Endothelial cell of umbilical vein (primary cell): ENCODE data around the gene VIP. TPM values are rescaled to one million over a fixed set of nuclear protein-coding genes. Genes with fewer than 3 reads are reported as not detected.

Experiments used
- BruUV-seq: library from RNA; stranded (reverse); fragments of 400-500 nt; replicated peaks from 2 replicates; lab custom pipeline; 2021; lab: Mats Ljungman, UMichigan
- CTCF ChIA-PET: fragments of 300-600, 350-600 bp; sonication (Branson Sonifier 250); formaldehyde crosslinking; loops from one replicate; lab custom pipeline; 2021; ENCODE audit warnings: antibody characterized with exemption, inconsistent platforms; lab: Charles Lee
- POLR2A ChIA-PET: fragments of 300-600, 350-600 bp; sonication (Branson Sonifier 250); formaldehyde crosslinking; loops from one replicate; lab custom pipeline; 2021; ENCODE audit warnings: antibody characterized with exemption, inconsistent platforms; lab: Charles Lee
- DNase-seq: peaks from one replicate; pipeline ENCODE4 v3.0.0-alpha.2; 2011; ENCODE audit warnings: low read depth, low spot score
- FAIRE-seq: peaks from 2 replicates; lab custom pipeline; 2011; peaks lifted over from hg19 to GRCh38; lab: Jason Lieb, UNC
- H2AFZ ChIP-seq: 2 replicates; pipeline ENCODE4 v1.6.0; 2012; ENCODE audit warnings: low read depth, low read length, control low read depth, inconsistent platforms
- H3K27ac ChIP-seq: 2 replicates; pipeline ENCODE4 v1.5.1; 2011; ENCODE audit warnings: low read depth, mild to moderate bottlenecking, control low read depth, low read length, moderate library complexity; ENCODE audit not compliant: insufficient read depth
- H3K27me3 ChIP-seq, 2 experiments: 2 replicates each; pipeline versions ENCODE4 v1.6.0 to v1.6.1; 2011; ENCODE audit warnings: low read length in 2 of 2, mixed read lengths in 1 of 2; ENCODE audit not compliant: control insufficient read depth in 2 of 2, insufficient read depth in 2 of 2
- H3K36me3 ChIP-seq, 2 experiments: 2 replicates in 1 of 2; 3 replicates in 1 of 2; pipeline ENCODE4 v1.5.1; 2011; ENCODE audit warnings: low read length in 2 of 2, mild to moderate bottlenecking in 1 of 2, moderate library complexity in 1 of 2; ENCODE audit not compliant: control insufficient read depth in 2 of 2, insufficient read depth in 2 of 2; ENCODE audit errors: extremely low read depth in 1 of 2
- H3K4me1 ChIP-seq: 3 replicates; pipeline ENCODE4 v1.5.1; 2011; ENCODE audit warnings: mild to moderate bottlenecking, low read length; ENCODE audit not compliant: control insufficient read depth, insufficient read depth; ENCODE audit errors: extremely low read depth
- H3K4me2 ChIP-seq: 2 replicates; pipeline ENCODE4 v1.6.1; 2011; ENCODE audit warnings: low read length, control low read depth, mixed read lengths; ENCODE audit not compliant: insufficient read depth
- H3K4me3 ChIP-seq, 3 experiments: fragments of 200-600 bp in 1 of 3; sonication (generic), shearing (Covaris generic) in 1 of 3; replicated peaks in 1 of 3; 2 replicates each; pipeline ENCODE4 v1.5.1; 2011 to 2016; ENCODE audit warnings: control low read depth in 3 of 3, low read length in 3 of 3, mild to moderate bottlenecking in 2 of 3, inconsistent platforms in 1 of 3, low read depth in 1 of 3, moderate library complexity in 1 of 3; ENCODE audit not compliant: insufficient read depth in 1 of 3
- H3K79me2 ChIP-seq: 2 replicates; pipeline ENCODE4 v1.6.0; 2012; ENCODE audit warnings: low read length, inconsistent platforms; ENCODE audit not compliant: control insufficient read depth, insufficient read depth
- H3K9ac ChIP-seq: replicated peaks from 2 replicates; pipeline ENCODE3; 2011; ENCODE audit warnings: low read length, control low read depth; ENCODE audit not compliant: insufficient read depth; ENCODE audit errors: extremely low read depth
- H3K9me1 ChIP-seq: replicated peaks from 3 replicates; pipeline ENCODE4 v1.6.0; 2011; ENCODE audit warnings: mild to moderate bottlenecking, low read length; ENCODE audit not compliant: control insufficient read depth, insufficient read depth; ENCODE audit errors: extremely low read depth
- H3K9me3 ChIP-seq: replicated peaks from 2 replicates; pipeline ENCODE4 v1.5.1; 2012; ENCODE audit warnings: low read length, inconsistent platforms; ENCODE audit not compliant: control insufficient read depth, insufficient read depth
- H4K20me1 ChIP-seq: replicated peaks from 2 replicates; pipeline ENCODE3; 2011; ENCODE audit warnings: mild to moderate bottlenecking, low read length; ENCODE audit not compliant: control insufficient read depth, insufficient read depth; ENCODE audit errors: extremely low read depth
- EZH2 ChIP-seq: IDR thresholded peaks from 2 replicates; pipeline ENCODE4 v1.6.1; 2012; ENCODE audit warnings: borderline replicate concordance, low read depth, mild to moderate bottlenecking, moderate library complexity, low read length, inconsistent platforms; ENCODE audit not compliant: severe bottlenecking
- FOS ChIP-seq: IDR thresholded peaks from 2 replicates; pipeline ENCODE4 v1.6.1; 2011; ENCODE audit warnings: mild to moderate bottlenecking, low read length, moderate library complexity, borderline replicate concordance; ENCODE audit not compliant: insufficient read depth
- GATA2 ChIP-seq: IDR thresholded peaks from 2 replicates; pipeline ENCODE4 v1.7.0; 2011; ENCODE audit warnings: low read depth, mild to moderate bottlenecking, moderate library complexity, mixed read lengths, low read length; ENCODE audit not compliant: insufficient read length, insufficient read depth
- JUN ChIP-seq: IDR thresholded peaks from 2 replicates; pipeline ENCODE4 v1.6.1; 2011; ENCODE audit warnings: borderline replicate concordance, low read depth; ENCODE audit not compliant: insufficient read length, insufficient read depth
- MYC ChIP-seq: IDR thresholded peaks from one replicate; pipeline ENCODE4 v1.6.1; 2011; ENCODE audit warnings: mild to moderate bottlenecking, low read depth, low read length
- POLR2A ChIP-seq: IDR thresholded peaks from 2 replicates; pipeline ENCODE4 v1.6.1; 2012; ENCODE audit warnings: low read depth, mild to moderate bottlenecking, control low read depth, low read length
- POLR2AphosphoS5 ChIP-seq: IDR thresholded peaks from 2 replicates; pipeline ENCODE4 v1.6.1; 2012; ENCODE audit warnings: low read depth, mild to moderate bottlenecking, control low read depth, low read length, moderate library complexity; ENCODE audit not compliant: insufficient read depth
- dilution Hi-C: fragments of 300-500 bp; cut with MboI; formaldehyde crosslinking; loops from one replicate; pipeline ENCODE4 v1.15.0; 2019; ENCODE audit warnings: low sequenced_read_pairs; ENCODE audit not compliant: extremely low pct_ligation_motif_present
- intact Hi-C: fragments of 100-400 bp; cut with micrococcal nuclease; formaldehyde crosslinking; loops from one replicate; pipeline ENCODE4 v1.10.0; 2022
- polyA plus RNA-seq, 4 experiments: library from polyadenylated mRNA; depleted of rRNA in 3 of 4; stranded (reverse) in 3 of 4; unstranded in 1 of 4; fragments of >200 nt; gene quantifications; 2 replicates each; pipeline versions ENCODE4 v1.2.1 to v1.2.3, GENCODE V29; 2011 to 2012; ENCODE audit warnings: missing spikeins in 1 of 4
- total RNA-seq: library from RNA; stranded (reverse); gene quantifications from 2 replicates; pipeline ENCODE4 v1.2.3, GENCODE V29; 2021
- TF ChIP-seq, protein P1 (sequence below): IDR thresholded peaks from 2 replicates; pipeline ENCODE4 v1.6.1; 2011; ENCODE audit not compliant: insufficient read depth, insufficient read length
- TF ChIP-seq, protein P2 (sequence below), 2 donors: IDR thresholded peaks; 1 replicate in 1 of 2; 2 replicates in 1 of 2; pipeline ENCODE4 v1.5.1; 2011; ENCODE audit warnings: low read length in 2 of 2, mild to moderate bottlenecking in 2 of 2, moderate library complexity in 2 of 2, control low read depth in 1 of 2, inconsistent platforms in 1 of 2, low read depth in 1 of 2; ENCODE audit not compliant: insufficient read depth in 1 of 2; ENCODE audit errors: extremely low read depth in 1 of 2

The VIP gene
- total and polyA plus RNA-seq, 2 donors (not counting 3 experiments of a cell fraction or from before 2014, with no cell fraction given), result 0.70 to 2.0 TPM

DNA sequence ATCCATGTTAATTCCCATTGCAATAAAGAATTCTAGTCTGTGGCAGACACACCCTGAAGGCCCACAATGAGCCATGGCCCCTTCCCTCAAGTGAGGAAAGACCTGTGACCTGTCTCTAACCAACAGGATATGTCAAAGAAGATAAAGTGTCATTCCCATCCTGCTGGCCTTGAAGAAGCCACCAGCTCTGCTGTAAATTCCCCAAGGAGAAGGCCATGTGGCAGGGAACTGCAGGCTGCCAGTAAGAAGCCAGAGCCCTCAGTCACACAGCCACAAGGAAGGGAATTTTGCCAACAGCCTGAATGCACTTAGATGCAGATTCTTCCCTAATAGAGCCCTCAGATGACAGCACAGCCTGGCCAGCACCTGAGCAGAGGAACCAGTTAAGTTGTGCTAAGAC lies 24.8 kb downstream of the VIP start:
- TF ChIP-seq, protein P1, sequence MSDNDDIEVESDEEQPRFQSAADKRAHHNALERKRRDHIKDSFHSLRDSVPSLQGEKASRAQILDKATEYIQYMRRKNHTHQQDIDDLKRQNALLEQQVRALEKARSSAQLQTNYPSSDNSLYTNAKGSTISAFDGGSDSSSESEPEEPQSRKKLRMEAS, result no peak
- TF ChIP-seq, protein P2, sequence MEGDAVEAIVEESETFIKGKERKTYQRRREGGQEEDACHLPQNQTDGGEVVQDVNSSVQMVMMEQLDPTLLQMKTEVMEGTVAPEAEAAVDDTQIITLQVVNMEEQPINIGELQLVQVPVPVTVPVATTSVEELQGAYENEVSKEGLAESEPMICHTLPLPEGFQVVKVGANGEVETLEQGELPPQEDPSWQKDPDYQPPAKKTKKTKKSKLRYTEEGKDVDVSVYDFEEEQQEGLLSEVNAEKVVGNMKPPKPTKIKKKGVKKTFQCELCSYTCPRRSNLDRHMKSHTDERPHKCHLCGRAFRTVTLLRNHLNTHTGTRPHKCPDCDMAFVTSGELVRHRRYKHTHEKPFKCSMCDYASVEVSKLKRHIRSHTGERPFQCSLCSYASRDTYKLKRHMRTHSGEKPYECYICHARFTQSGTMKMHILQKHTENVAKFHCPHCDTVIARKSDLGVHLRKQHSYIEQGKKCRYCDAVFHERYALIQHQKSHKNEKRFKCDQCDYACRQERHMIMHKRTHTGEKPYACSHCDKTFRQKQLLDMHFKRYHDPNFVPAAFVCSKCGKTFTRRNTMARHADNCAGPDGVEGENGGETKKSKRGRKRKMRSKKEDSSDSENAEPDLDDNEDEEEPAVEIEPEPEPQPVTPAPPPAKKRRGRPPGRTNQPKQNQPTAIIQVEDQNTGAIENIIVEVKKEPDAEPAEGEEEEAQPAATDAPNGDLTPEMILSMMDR (IDR thresholded peaks at IDR 0.05; ENCODE audit: extremely low read depth in 1 of 2, insufficient read depth in 1 of 2, low read depth in 1 of 2, low read length in 2 of 2), result no peak
- TF ChIP-seq EZH2 (no peak), POLR2A (no peak), JUN (no peak)
- H3K4me3 ChIP-seq, result no peak overlapping the region
- POLR2A ChIA-PET, result no interaction called here
- no peaks in the 10 kb centered on the region for H3K9me1 ChIP-seq
- FAIRE-seq (no peak), DNase-seq (no peak)
- intact Hi-C loops, result no loop called here
- H2AFZ ChIP-seq, result no peak overlapping the region
- no peaks in the 10 kb centered on the region for H3K36me3 ChIP-seq
- H3K4me2 ChIP-seq, result no peak overlapping the region
- H3K79me2 ChIP-seq, result no peaks in the 10 kb centered on the region
- no peaks in the 10 kb centered on the region for H3K27me3 ChIP-seq
- BruUV-seq, result no TSS peak
- H3K27ac ChIP-seq, result no peak overlapping the region
- CTCF ChIA-PET, result no interaction called here
- no peaks in the 10 kb centered on the region for H3K4me1 ChIP-seq
- dilution Hi-C loops, result no loop called here
- no peaks in the 10 kb centered on the region for H3K9me3 ChIP-seq
- H3K9ac ChIP-seq, result no peak overlapping the region
- H4K20me1 ChIP-seq, result no peaks in the 10 kb centered on the region

DNA sequence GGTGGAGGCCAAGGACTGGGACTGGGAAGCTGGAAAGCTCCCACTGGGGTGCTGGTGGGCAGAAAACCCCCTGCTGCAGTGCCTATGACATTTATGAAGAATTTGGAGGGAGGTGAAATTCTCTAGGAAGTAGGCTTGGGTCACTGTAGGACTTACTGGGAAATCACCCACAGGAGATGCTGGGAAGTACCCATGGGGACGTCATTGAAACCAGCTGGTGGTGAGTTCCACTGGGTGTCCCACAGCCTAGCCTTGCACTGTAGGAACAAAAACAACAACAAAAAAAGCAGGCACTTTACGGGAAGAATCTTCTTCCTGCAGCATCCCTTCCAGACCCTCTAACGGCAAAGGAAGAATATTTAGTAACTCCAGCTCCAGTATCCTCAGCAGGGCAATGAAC lies 26.2 kb downstream of the VIP start:
- ChIA-PET CTCF (interaction anchor here (0.8 to 1.2 kb wide), 3 partner anchors 11 to 177 kb away, joined by 3 read pairs; no protein-coding TSS in a partner anchor), POLR2A (no interaction called here)
- TF ChIP-seq JUN (no peak), EZH2 (no peak), MYC (no peak), POLR2AphosphoS5 (no peak), FOS (no peak), GATA2 (no peak), POLR2A (no peak)
- TF ChIP-seq, protein P2 (IDR thresholded peaks at IDR 0.05; ENCODE audit: extremely low read depth in 1 of 2, insufficient read depth in 1 of 2, low read depth in 1 of 2, low read length in 2 of 2), result no peak
- TF ChIP-seq, protein P1, result no peak
- no peaks in the 10 kb centered on the region for H4K20me1 ChIP-seq
- H3K9me3 ChIP-seq, result no peaks in the 10 kb centered on the region
- BruUV-seq, result no TSS peak
- no peaks in the 10 kb centered on the region for H3K27me3 ChIP-seq
- H3K4me1 ChIP-seq, result no peaks in the 10 kb centered on the region
- no peaks in the 10 kb centered on the region for H3K9me1 ChIP-seq
- H3K36me3 ChIP-seq, result no peaks in the 10 kb centered on the region
- intact Hi-C loops, result no loop called here
- dilution Hi-C loops, result no loop called here
- H3K9ac ChIP-seq, result no peak overlapping the region
- DNase-seq, result no peak
- H3K79me2 ChIP-seq, result no peaks in the 10 kb centered on the region
- no peak overlapping the region for H3K4me3 ChIP-seq
- H2AFZ ChIP-seq, result no peak overlapping the region
- FAIRE-seq, result no peak
- no peak overlapping the region for H3K27ac ChIP-seq
- H3K4me2 ChIP-seq, result no peak overlapping the region
